WTC11 (cell line): ENCODE measurements around the gene KLHDC1. TPM values are rescaled to one million over a fixed set of nuclear protein-coding genes. Genes with fewer than 3 reads are reported as not detected.
A peak's percentile ranks its signal among the peaks of the same experiment; 100 is the strongest.

ENCODE experiments used
- ATAC-seq: fragments of 200-7000 bp; cut with Tn5 transposase; 2 replicates; pipeline ENCODE4 v1.10.0; 2021; ENCODE audit warnings: mild to moderate bottlenecking, moderate library complexity
- CTCF ChIA-PET: fragments of 300-600 bp; sonication (Branson Sonifier 250); formaldehyde crosslinking; loops from one replicate; lab custom pipeline; 2021; ENCODE audit warnings: antibody characterized with exemption; lab: Charles Lee
- POLR2A ChIA-PET: fragments of 350-600 bp; sonication (Branson Sonifier 250); formaldehyde crosslinking; loops from one replicate; lab custom pipeline; 2021; ENCODE audit warnings: antibody characterized with exemption; lab: Charles Lee
- DNase-seq: peaks from one replicate; pipeline ENCODE4 v3.0.0; 2021; ENCODE audit warnings: low spot score
- H3K27ac Mint-ChIP-seq: 2 replicates; pipeline ENCODE4 v1.8.0; 2021; ENCODE audit warnings: mixed read lengths
- H3K27me3 Mint-ChIP-seq: 2 replicates; pipeline ENCODE4 v1.8.0; 2021; ENCODE audit warnings: low read depth, mild to moderate bottlenecking, moderate library complexity, mixed read lengths
- H3K36me3 Mint-ChIP-seq: 2 replicates; pipeline ENCODE4 v1.8.0; 2021; ENCODE audit warnings: mixed read lengths
- H3K4me1 Mint-ChIP-seq: 2 replicates; pipeline ENCODE4 v1.8.0; 2022; ENCODE audit warnings: mixed read lengths
- H3K4me3 Mint-ChIP-seq: 2 replicates; pipeline ENCODE4 v1.8.0; 2021; ENCODE audit warnings: mild to moderate bottlenecking, moderate library complexity, mixed read lengths
- H3K9me3 Mint-ChIP-seq: 2 replicates; pipeline ENCODE4 v1.8.0; 2021; ENCODE audit warnings: mixed read lengths
- AR ChIP-seq: fragments of 250-450 bp; sonication (Bioruptor Pico); IDR thresholded peaks from 2 replicates; pipeline ENCODE4 v1.9.0; 2021; ENCODE audit warnings: mild to moderate bottlenecking
- ATF1 ChIP-seq: sonication (generic); formaldehyde crosslinking; IDR thresholded peaks from 2 replicates; pipeline ENCODE4 v1.8.1; 2023; ENCODE audit warnings: mild to moderate bottlenecking, moderate library complexity, missing genetic modification reagents
- CREB1 ChIP-seq: sonication (generic); formaldehyde crosslinking; IDR thresholded peaks from 2 replicates; pipeline ENCODE4 v1.8.0; 2023; ENCODE audit warnings: mild to moderate bottlenecking, missing genetic modification reagents
- CREM ChIP-seq: sonication (generic); formaldehyde crosslinking; IDR thresholded peaks from 2 replicates; pipeline ENCODE4 v1.8.1; 2022; ENCODE audit warnings: mild to moderate bottlenecking, missing genetic modification reagents, moderate library complexity
- E2F1 ChIP-seq: sonication (generic); formaldehyde crosslinking; IDR thresholded peaks from 2 replicates; pipeline ENCODE4 v1.8.0; 2022; ENCODE audit warnings: mild to moderate bottlenecking, missing genetic modification reagents
- EMX1 ChIP-seq: fragments of 250-450 bp; sonication (Bioruptor Pico); IDR thresholded peaks from 2 replicates; pipeline ENCODE4 v1.8.0; 2021; ENCODE audit warnings: mild to moderate bottlenecking
- ETV6 ChIP-seq: sonication (generic); formaldehyde crosslinking; IDR thresholded peaks from 2 replicates; pipeline ENCODE4 v1.8.1; 2022; ENCODE audit warnings: mild to moderate bottlenecking, missing genetic modification reagents
- FOXK1 ChIP-seq: sonication (generic); formaldehyde crosslinking; IDR thresholded peaks from 2 replicates; pipeline ENCODE4 v1.8.0; 2022; ENCODE audit warnings: mild to moderate bottlenecking, moderate library complexity, missing genetic modification reagents
- FOXP1 ChIP-seq: sonication (generic); formaldehyde crosslinking; IDR thresholded peaks from 2 replicates; pipeline ENCODE4 v1.8.0; 2022; ENCODE audit warnings: missing genetic modification reagents, mild to moderate bottlenecking, moderate library complexity, borderline replicate concordance
- FOXP4 ChIP-seq: sonication (generic); formaldehyde crosslinking; IDR thresholded peaks from 2 replicates; pipeline ENCODE4 v1.8.0; 2022; ENCODE audit warnings: mild to moderate bottlenecking, missing genetic modification reagents
- GABPB1 ChIP-seq: sonication (generic); formaldehyde crosslinking; IDR thresholded peaks from 2 replicates; pipeline ENCODE4 v1.8.1; 2023; ENCODE audit warnings: mild to moderate bottlenecking, missing genetic modification reagents
- HMGXB4 ChIP-seq: sonication (generic); formaldehyde crosslinking; IDR thresholded peaks from 2 replicates; pipeline ENCODE4 v1.8.1; 2023; ENCODE audit warnings: mild to moderate bottlenecking, moderate library complexity, missing genetic modification reagents
- JUN ChIP-seq: sonication (generic); formaldehyde crosslinking; IDR thresholded peaks from 2 replicates; pipeline ENCODE4 v1.8.0; 2023; ENCODE audit warnings: mild to moderate bottlenecking, missing genetic modification reagents
- RELA ChIP-seq: sonication (generic); formaldehyde crosslinking; IDR thresholded peaks from 2 replicates; pipeline ENCODE4 v1.8.1; 2022; ENCODE audit warnings: missing genetic modification reagents, mild to moderate bottlenecking, borderline replicate concordance
- SP1 ChIP-seq: sonication (generic); formaldehyde crosslinking; conservative IDR thresholded peaks from 2 replicates; pipeline ENCODE4 v1.8.1; 2022; ENCODE audit warnings: missing genetic modification reagents
- TP53 ChIP-seq: sonication (generic); formaldehyde crosslinking; IDR thresholded peaks from 2 replicates; pipeline ENCODE4 v1.8.1; 2023; ENCODE audit warnings: mild to moderate bottlenecking, missing genetic modification reagents
- USF1 ChIP-seq: sonication (generic); formaldehyde crosslinking; IDR thresholded peaks from 2 replicates; pipeline ENCODE4 v1.8.0; 2022; ENCODE audit warnings: mild to moderate bottlenecking, missing genetic modification reagents
- USF2 ChIP-seq: sonication (generic); formaldehyde crosslinking; IDR thresholded peaks from 2 replicates; pipeline ENCODE4 v1.8.1; 2023; ENCODE audit warnings: mild to moderate bottlenecking, missing genetic modification reagents, moderate library complexity
- ZNF416 ChIP-seq: fragments of 250-450 bp; sonication (Bioruptor Pico); IDR thresholded peaks from 2 replicates; pipeline ENCODE4 v1.9.0; 2021; ENCODE audit warnings: mild to moderate bottlenecking, inconsistent platforms
- total RNA-seq: library from RNA; stranded (reverse); gene quantifications from 3 replicates; pipeline ENCODE4 v1.2.3, GENCODE V29; 2021
- TF ChIP-seq, protein P1 (sequence below): sonication (generic); formaldehyde crosslinking; conservative IDR thresholded peaks from 2 replicates; pipeline ENCODE4 v1.8.1; 2022; ENCODE audit warnings: mild to moderate bottlenecking, missing genetic modification reagents
- TF ChIP-seq, protein P2 (sequence below): sonication (generic); formaldehyde crosslinking; IDR thresholded peaks from 2 replicates; pipeline ENCODE4 v1.8.1; 2022; ENCODE audit warnings: low read depth, mild to moderate bottlenecking, moderate library complexity, missing genetic modification reagents, borderline replicate concordance
- TF ChIP-seq, protein P3 (sequence below): sonication (generic); formaldehyde crosslinking; IDR thresholded peaks from 2 replicates; pipeline ENCODE4 v1.8.1; 2022; ENCODE audit warnings: missing genetic modification reagents, borderline replicate concordance

The KLHDC1 gene
- total RNA-seq, 1 experiment from 2014 or later: not detected

- POLR2A ChIA-PET: interaction anchor here (0.5 to 3.3 kb wide), 8 partner anchors 79 to 1116 kb away, joined by 3 to 25 read pairs (median 6); partner anchors contain the start of genes DNAAF2, LRR1, MGAT2 and NEMF
- no peaks in the 10 kb centered on the region for H3K9me3 Mint-ChIP-seq
- CTCF ChIA-PET: interaction anchor here (0.5 to 3.1 kb wide), 10 partner anchors 35 to 147 kb away, joined by 3 to 23 read pairs (median 4); partner anchors contain the start of genes MGAT2, NEMF, POLE2 and RPL36AL
- H3K36me3 Mint-ChIP-seq: no peaks in the 10 kb centered on the region
- ATAC-seq (peak; percentile 88), DNase-seq (peak; percentile 87)
- H3K4me3 Mint-ChIP-seq: peak within 1 kb of the TSS; percentile 98
- H3K27me3 Mint-ChIP-seq: no peaks in the 10 kb centered on the region
- TF ChIP-seq AR: no peak
- TF ChIP-seq FOXP4 (CRISPR knock-in tag): peak; percentile 89; the same call in 1 of the 2 replicates
- no peak for TF ChIP-seq ZNF416 (CRISPR knock-in tag)
- TF ChIP-seq TP53 (CRISPR knock-in tag): no peak; the same call in 1 of the 2 replicates
- TF ChIP-seq ATF1: no peak
- TF ChIP-seq, protein P1, sequence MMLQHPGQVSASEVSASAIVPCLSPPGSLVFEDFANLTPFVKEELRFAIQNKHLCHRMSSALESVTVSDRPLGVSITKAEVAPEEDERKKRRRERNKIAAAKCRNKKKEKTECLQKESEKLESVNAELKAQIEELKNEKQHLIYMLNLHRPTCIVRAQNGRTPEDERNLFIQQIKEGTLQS: no peak
- TF ChIP-seq EMX1 (CRISPR knock-in tag): no peak
- TF ChIP-seq GABPB1: peak; percentile 36; the same call in 1 of the 2 replicates
- peak; percentile 63 for TF ChIP-seq CREM (CRISPR knock-in tag)
- peak; percentile 39; the same call in 1 of the 2 replicates for TF ChIP-seq USF1 (CRISPR knock-in tag)
- no peak for TF ChIP-seq JUN (CRISPR knock-in tag)
- peak; percentile 76 for TF ChIP-seq SP1
- 0 out of 2 replicates have a peak, but pooled peaks have one; percentile 34 for TF ChIP-seq ETV6 (CRISPR knock-in tag)
- TF ChIP-seq E2F1 (CRISPR knock-in tag): no peak
- TF ChIP-seq, protein P2, sequence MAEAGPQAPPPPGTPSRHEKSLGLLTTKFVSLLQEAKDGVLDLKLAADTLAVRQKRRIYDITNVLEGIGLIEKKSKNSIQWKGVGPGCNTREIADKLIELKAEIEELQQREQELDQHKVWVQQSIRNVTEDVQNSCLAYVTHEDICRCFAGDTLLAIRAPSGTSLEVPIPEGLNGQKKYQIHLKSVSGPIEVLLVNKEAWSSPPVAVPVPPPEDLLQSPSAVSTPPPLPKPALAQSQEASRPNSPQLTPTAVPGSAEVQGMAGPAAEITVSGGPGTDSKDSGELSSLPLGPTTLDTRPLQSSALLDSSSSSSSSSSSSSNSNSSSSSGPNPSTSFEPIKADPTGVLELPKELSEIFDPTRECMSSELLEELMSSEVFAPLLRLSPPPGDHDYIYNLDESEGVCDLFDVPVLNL (CRISPR knock-in tag): no peak
- TF ChIP-seq FOXK1: peak; percentile 100
- TF ChIP-seq USF2 (CRISPR knock-in tag): peak; percentile 5; the same call in 1 of the 2 replicates
- TF ChIP-seq FOXP1 (CRISPR knock-in tag): peak; percentile 14; the same call in 1 of the 2 replicates
- no peak for TF ChIP-seq CREB1 (CRISPR knock-in tag)
- TF ChIP-seq, protein P3, sequence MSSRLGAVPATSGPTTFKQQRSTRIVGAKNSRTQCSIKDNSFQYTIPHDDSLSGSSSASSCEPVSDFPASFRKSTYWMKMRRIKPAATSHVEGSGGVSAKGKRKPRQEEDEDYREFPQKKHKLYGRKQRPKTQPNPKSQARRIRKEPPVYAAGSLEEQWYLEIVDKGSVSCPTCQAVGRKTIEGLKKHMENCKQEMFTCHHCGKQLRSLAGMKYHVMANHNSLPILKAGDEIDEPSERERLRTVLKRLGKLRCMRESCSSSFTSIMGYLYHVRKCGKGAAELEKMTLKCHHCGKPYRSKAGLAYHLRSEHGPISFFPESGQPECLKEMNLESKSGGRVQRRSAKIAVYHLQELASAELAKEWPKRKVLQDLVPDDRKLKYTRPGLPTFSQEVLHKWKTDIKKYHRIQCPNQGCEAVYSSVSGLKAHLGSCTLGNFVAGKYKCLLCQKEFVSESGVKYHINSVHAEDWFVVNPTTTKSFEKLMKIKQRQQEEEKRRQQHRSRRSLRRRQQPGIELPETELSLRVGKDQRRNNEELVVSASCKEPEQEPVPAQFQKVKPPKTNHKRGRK (CRISPR knock-in tag): no peak
- no peak for TF ChIP-seq RELA
- peak; percentile 37; the same call in 1 of the 2 replicates for TF ChIP-seq HMGXB4 (CRISPR knock-in tag)
- TF ChIP-seq, all 79 proteins: peak for 10
- Mint-ChIP-seq H3K4me1 (peaks cover 24% of the 10 kb centered on the region), H3K27ac (peak within 1 kb of the TSS; percentile 100)
These were observed 74.8 kb downstream of the KLHDC1 start, which contains the start of gene KLHDC2 for GRCh38 chr14:49767571-49768300. TSS of gene KLHDC2 (plus strand) at chr14:49768153. CDS start at chr14:49768469, 316 bp downstream.
